Lower leg skin (tissue), 3 donors: ENCODE results near the gene VSTM2B.

ENCODE experiments used
- POLR2A ChIP-seq, 2 donors: fragments of 450-650 bp; IDR thresholded peaks; one replicate each; pipeline ENCODE4 v1.6.1; 2016 to 2017; ENCODE audit warnings: antibody characterized with exemption in 2 of 2, mild to moderate bottlenecking in 1 of 2, moderate library complexity in 1 of 2
- TF ChIP-seq, protein P1 (sequence below), 3 donors: fragments of 450-650 bp; IDR thresholded peaks; one replicate each; pipeline ENCODE4 v1.5.1; 2016; ENCODE audit warnings: antibody characterized with exemption in 3 of 3, mild to moderate bottlenecking in 3 of 3, moderate library complexity in 2 of 3

GRCh38 chr19:29524912-29525831, 622 bp upstream of the VSTM2B start:
- TF ChIP-seq, protein P1, sequence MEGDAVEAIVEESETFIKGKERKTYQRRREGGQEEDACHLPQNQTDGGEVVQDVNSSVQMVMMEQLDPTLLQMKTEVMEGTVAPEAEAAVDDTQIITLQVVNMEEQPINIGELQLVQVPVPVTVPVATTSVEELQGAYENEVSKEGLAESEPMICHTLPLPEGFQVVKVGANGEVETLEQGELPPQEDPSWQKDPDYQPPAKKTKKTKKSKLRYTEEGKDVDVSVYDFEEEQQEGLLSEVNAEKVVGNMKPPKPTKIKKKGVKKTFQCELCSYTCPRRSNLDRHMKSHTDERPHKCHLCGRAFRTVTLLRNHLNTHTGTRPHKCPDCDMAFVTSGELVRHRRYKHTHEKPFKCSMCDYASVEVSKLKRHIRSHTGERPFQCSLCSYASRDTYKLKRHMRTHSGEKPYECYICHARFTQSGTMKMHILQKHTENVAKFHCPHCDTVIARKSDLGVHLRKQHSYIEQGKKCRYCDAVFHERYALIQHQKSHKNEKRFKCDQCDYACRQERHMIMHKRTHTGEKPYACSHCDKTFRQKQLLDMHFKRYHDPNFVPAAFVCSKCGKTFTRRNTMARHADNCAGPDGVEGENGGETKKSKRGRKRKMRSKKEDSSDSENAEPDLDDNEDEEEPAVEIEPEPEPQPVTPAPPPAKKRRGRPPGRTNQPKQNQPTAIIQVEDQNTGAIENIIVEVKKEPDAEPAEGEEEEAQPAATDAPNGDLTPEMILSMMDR (IDR thresholded peaks at IDR 0.05), result no peak
- TF ChIP-seq POLR2A (IDR thresholded peaks at IDR 0.05), result no peak
